DMS53 (cell line): ENCODE measurements around the gene BCAS3.

Experiments used
- DNase-seq: peaks from one replicate; lab custom pipeline; 2025; lab: John Stamatoyannopoulos, UW

The BCAS3 gene

GRCh38 chr17:61363601-61364462 is 686.2 kb downstream of the BCAS3 start:
- peak; percentile 70 for DNase-seq

- DNase-seq, result no peak
Measured at GRCh38 chr17:61364463-61364846, 686.8 kb downstream of the BCAS3 start.

DNA sequence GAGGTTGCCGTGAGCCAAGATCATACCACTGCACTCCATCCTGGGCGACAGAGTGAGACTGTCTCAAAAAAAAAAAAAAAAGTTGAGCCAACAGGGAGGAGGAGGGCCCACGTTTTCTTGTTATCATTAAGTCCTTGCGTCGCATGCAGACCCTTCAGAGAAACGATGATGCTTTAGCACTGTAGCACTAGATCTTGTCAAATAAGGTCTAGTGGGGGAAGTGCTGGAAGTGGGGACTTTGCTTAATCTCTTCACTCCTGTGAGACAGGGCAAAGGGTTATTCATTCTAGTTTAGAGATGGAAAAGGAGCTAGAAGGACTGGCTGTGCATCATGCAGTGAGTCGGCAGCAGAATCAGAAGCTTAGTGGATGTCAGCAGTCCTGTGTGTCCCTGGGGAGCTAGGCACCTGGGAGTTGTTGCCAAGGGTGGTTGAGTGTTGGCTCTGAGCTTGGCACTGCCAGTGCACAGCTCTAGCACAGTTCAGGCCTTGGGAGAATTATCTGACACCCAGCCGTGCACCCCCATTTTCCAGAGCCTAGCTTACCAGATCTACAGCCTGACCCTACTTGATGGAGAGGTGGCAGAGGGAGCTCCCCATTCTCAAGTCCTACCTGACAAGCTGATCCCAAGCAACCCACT is 688.5 kb downstream of the BCAS3 start:
- no peak for DNase-seq

GRCh38 chr17:61366715-61367413 is 689.2 kb downstream of the BCAS3 start:
- DNase-seq, result no peak

DNA sequence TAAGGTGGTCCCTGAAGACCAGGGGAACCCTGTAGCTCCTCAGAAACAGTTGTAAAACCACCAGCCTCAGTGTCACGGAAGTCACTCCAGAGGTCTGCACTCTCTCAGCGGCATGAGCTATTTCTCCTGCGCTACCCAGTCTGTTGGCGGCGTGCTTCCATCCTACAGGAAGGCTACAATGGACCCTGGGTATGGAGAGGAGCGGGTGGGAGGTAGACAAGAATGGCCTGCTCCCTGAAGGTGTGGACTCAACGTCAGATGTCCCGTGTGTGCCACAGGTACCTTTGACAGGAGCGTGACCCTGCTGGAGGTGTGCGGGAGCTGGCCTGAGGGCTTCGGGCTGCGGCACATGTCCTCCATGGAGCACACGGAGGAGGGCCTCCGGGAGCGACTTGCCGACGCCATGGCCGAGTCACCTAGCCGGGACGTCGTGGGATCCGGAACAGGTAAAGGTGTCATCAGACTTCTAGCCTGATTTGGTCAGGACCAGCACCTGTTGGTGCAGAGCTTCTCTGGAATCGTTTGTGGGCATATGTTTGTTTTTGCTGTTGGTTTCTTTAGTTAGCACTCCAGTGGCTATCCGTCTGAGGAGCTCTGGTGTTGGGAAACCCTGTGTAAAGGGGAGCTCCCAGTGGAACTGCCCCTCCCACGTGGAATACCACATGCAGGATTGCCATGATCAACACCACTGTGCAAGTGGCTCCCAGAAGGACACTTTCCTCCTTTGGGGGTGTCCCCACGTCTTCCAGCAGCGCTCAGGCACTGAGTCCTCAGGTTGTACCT is 690.6 kb downstream of the BCAS3 start:
- no peak for DNase-seq

DNA sequence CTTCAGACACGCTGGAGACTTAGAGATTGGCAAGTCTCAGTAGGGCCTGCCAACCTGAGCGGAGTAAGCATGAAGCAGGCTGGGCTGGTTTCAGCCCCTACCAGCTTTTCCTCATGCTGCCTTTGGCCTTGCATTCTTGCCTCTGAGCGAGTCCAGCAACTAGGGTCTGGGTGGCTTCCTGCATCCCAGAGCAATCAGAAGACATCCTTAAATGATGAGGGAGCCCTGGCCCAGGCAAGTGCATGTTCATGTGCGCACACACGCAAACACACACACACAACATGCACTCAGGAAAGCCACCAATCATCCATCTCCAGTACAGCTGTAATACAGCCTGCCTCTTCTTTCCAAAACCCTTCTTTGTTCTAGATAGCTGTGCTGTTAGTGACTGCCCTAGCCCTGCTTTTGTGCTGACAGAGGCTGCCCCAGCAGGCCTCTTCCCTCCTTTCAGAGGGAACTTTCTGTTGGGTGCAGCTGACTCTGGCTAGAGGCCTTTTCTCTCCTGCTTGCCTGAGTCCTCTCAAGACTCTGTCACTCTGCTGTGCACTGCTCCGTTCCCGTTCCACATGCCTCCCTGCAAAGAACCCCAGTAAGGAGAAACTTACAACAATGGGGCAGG is 691.3 kb downstream of the BCAS3 start:
- DNase-seq, result no peak

DNA sequence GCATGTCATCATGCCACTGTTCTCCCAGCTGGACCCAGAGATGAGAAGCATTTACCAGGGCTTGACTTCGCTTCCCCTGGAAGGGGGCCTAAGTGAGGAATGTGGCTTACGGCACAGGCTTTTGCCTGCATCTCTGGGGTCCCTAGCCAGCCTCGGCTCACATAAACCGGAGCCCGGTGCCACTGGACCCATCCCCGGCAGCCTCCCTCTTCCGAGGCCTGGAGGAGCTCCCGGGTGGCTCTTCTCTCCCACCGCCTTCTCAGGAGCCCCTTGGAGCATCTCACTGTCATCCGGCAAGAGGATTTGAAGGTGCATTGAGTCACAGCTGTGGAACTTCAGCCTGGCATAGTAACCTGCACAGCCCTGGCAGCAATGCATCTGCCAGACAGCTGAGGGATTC is 692.1 kb downstream of the BCAS3 start:
- no peak for DNase-seq

- no peak for DNase-seq
Measured at GRCh38 chr17:61371179-61371578, 693.5 kb downstream of the BCAS3 start.

GRCh38 chr17:61371606-61372005 is 694.0 kb downstream of the BCAS3 start:
- DNase-seq, result no peak

DNA sequence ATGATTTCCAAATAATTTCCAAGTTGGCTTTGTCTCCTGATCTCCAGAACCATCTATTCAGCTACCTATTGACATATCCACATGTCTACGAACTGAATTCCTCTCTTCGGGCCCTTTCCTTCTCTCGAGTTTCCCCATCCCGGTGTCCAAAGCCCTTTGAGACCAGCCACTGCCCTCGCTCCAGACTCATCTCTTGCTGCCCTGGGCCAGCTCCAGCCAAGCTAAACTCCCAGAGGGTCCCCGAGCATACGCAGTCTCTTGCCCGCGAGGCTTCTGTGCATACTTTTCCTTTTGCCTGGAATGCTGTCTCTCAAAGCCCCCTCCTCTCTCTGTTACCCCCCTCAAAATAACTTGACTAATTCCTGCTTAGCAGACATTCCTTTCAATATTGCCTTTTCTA is 694.8 kb downstream of the BCAS3 start:
- DNase-seq, result no peak

DNA sequence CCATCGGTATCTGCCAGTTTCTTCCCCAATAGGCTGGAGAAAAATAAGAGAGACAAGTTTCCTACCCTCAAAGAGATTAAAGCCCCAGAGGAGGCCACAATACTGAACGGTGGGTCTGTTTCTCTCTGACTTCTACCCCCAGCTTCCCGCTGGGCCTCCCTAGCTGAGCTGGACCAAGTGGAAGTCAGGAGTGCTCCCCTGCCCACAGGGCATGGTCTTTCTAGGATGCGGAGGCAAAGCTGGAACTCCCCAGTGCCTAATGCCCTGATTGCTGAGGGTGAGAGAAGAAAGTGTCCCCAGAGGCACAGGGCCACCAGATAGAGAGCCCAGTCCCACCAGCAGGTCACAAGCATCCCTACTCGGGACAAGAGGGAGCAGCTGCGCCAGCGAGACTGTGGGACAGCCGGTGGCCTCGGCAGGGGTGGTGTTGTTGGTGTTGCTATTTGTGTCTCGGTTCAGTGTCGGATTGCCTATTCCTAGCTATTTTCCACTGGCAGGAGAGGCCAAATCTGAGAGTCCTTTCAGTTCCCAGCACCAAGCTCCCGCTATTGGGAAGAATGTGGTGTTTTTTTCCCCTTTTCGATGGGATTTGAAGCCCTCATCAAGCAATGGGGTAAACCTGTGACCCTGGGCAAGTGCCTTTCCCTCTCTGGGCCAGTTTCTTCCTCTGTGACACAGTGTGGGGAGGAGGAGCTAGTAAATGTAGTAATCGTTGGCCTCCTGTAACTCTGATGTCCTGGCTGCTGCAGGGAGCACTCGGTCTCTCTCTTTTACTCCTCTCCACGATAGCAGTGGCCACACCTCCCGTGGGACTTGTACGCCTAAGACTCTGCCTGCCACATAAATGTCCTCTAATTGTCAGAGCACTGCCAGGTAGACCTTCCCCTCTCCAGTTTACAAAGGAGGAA is 699.5 kb downstream of the BCAS3 start:
- DNase-seq, result no peak

DNA sequence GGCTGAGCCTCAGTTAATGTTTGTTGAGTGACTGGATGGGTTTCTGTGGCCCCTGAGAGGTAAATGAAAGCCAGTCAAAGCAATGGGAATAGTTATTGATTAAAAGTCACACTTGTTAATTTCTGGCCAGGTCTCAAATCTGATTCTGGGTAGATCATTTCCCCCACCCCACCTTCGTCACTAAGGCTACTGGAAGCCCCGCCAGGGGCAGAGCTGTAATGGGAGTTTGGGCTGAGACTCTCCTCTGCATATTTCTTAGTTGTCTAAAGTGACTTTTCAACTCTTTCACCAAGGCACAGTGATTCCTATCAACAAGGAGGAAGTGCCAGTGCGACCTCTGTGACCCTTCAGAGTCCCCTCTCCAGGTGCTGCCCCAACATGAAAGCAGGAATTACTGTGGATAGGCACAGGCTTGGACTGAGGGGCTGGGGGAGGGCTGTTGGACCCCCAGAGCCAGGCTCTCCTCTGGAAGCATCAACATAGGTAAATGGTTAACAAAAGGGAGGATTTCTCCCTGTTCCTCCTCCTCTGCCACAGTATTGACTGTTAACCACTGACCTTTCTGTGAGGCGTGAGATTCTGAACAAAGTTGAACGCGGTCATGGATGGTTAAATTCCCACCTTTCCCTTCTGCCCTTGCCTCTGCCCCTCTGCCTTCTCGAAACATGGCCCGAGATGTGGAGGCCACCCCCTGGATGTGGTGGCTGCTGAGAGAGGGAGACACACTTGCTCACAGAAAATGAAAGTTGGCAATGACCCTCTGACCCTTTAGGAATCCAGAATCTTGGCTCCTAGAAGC is 701.2 kb downstream of the BCAS3 start:
- no peak for DNase-seq

- DNase-seq, result no peak
Measured at GRCh38 chr17:61379457-61380216, 702.0 kb downstream of the BCAS3 start.

DNA sequence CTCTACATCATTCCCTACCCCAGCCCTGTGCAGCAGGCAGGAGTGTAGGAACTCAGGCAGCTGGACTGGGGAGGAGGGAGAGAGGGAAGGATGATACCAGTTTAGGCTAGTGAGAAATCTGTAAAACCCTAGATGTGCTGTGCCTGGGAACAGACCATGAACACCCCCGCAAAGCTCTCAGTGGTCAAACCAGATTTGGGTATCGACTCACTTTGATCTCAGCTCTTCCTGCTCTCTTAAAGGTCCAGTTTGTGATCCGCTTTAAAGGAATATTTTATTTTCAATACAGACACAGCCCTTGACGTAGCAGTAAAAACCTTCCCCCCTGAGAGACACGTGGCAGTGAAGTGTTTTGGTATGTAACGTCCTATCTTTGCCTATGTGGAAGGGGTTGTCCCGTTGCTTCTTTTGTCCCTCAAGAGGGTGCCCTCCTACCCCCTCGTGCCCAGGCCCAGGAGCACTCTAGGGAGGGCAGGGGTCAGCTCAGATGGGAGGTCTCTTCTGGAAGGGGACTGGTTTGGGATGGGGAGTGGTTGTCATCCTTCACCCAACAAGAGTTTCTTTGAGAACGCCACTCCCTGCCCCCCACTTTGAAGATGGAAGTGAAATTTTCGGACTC is 702.7 kb downstream of the BCAS3 start:
- DNase-seq, result no peak

- no peak for DNase-seq
Measured at GRCh38 chr17:61380836-61381525, 703.3 kb downstream of the BCAS3 start.

DNA sequence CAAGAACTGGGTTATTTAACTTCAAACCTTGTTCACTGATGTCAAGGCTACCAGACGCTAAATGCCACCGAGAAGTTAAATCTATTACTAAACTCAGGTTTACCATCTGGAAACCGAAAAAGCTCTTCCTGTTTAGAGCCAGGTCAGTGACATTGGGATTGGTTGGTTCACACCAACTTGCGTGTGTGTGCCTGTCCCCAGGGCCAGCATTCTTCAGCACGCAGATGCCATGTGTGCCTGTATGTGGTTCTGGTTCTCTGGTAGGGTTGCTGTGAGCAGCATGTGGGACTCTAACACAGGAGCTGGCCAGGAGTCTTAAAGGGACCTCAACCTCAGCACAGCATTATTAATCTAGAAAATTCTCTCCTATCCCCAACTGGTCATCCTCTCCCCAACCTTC is 703.9 kb downstream of the BCAS3 start:
- no peak for DNase-seq

DNA sequence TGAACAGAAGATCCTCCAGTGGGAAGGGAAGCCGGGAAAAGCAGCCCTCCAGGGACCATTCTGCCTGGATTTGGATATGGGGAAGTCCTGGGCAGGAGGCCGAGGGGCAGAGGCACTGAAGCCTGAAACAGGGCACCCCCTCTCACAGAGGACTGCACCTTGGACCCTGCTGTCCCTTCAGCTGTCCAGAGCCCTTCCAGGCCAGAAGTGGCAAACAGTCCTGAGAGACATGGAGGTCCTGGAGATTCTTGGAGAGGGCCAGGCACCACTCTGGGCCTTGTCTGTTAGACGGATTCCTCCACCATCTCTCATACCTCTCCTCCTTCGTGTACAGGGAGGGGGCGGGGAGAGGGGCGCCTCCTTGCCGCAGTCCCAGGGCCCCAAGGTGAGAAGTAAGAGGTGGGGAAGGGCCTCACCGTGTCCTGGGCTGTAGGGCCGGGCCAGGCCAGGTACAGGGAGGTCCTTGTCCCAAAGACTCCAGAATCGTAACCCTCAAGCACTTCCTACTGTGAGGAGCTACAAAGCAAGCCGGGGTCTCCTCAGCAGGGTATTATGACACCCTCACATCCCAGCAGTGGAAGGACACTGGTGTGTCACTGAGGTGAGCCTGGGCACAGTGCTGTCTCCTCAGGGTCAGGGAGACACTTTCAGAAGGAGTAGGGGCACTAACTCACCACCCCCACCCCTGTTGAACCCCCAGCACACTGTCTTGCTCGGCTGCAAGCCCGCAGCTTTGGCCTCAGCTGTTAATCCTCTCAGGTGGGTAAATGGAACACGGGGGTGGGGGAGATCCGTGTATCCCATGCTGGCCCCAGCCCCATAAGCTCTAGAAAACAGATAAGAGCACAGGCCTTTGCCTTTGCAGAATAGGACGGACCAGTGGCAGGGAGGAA is 705.4 kb downstream of the BCAS3 start:
- DNase-seq, result no peak
